Gastroesophageal sphincter (tissue), 4 donors: ENCODE data around the gene PDCD1. TPM values are rescaled to one million over a fixed set of nuclear protein-coding genes. Genes with fewer than 3 reads are reported as not detected.

Experiments used
- ATAC-seq: fragments of 150-250 bp; one replicate; pipeline ENCODE4 v1.9.1; 2016; ENCODE audit warnings: mild to moderate bottlenecking, moderate library complexity
- H3K27ac ChIP-seq, 4 donors: fragments of 200-600 bp; sonication (generic) in 3 of 4; 1 replicate in 3 of 4; 2 replicates in 1 of 4; pipeline ENCODE4 v1.5.1; 2016 to 2019
- H3K27me3 ChIP-seq: fragments of 200-600 bp; sonication (generic); one replicate; pipeline ENCODE4 v1.5.1; 2019
- H3K36me3 ChIP-seq, 2 donors: fragments of 200-600 bp; sonication (generic); one replicate each; pipeline ENCODE4 v1.5.1; 2019; ENCODE audit warnings: control low read depth in 1 of 2
- H3K4me1 ChIP-seq, 3 donors: fragments of 200-600 bp; sonication (generic); 1 replicate in 2 of 3; 2 replicates in 1 of 3; pipeline ENCODE4 v1.5.1; 2016 to 2019; ENCODE audit warnings: control low read depth in 2 of 3
- H3K4me3 ChIP-seq, 2 donors: fragments of 200-600 bp; sonication (generic); one replicate each; pipeline ENCODE4 v1.5.1; 2019; ENCODE audit warnings: mild to moderate bottlenecking in 1 of 2, moderate library complexity in 1 of 2
- H3K9me3 ChIP-seq, 3 donors: fragments of 200-600 bp; sonication (generic); one replicate each; pipeline ENCODE4 v1.5.1; 2017 to 2019; ENCODE audit warnings: control low read depth in 2 of 3
- CTCF ChIP-seq, 4 experiments: fragments of 200-600 bp in 2 of 4; fragments of 450-650 bp in 2 of 4; sonication (generic) in 1 of 4; IDR thresholded peaks; one replicate each; pipeline ENCODE4 v1.5.1; 2017 to 2019; ENCODE audit warnings: antibody characterized with exemption in 4 of 4, mild to moderate bottlenecking in 2 of 4, moderate library complexity in 2 of 4
- EP300 ChIP-seq: sonication (generic); formaldehyde crosslinking; IDR thresholded peaks from one replicate; pipeline ENCODE4 v1.6.1; 2017; ENCODE audit warnings: antibody characterized with exemption, mild to moderate bottlenecking
- POLR2A ChIP-seq, 2 donors: fragments of 450-650 bp; IDR thresholded peaks; one replicate each; pipeline ENCODE4 v1.6.1; 2017; ENCODE audit warnings: antibody characterized with exemption in 2 of 2, mild to moderate bottlenecking in 2 of 2, moderate library complexity in 1 of 2
- POLR2AphosphoS5 ChIP-seq: sonication (generic); formaldehyde crosslinking; IDR thresholded peaks from one replicate; pipeline ENCODE4 v1.6.1; 2017; ENCODE audit warnings: antibody characterized with exemption
- WGBS, 2 donors: methylation state at CpG; one replicate each; pipeline ENCODE4 v1.1.5; 2018; ENCODE audit warnings: low coverage in 1 of 2; 5-methylcytosine and 5-hydroxymethylcytosine counted together
- total RNA-seq, 4 donors: library from RNA; depleted of rRNA; stranded (reverse); fragments of >200 nt; gene quantifications; one replicate each; pipeline ENCODE4 v1.1.0, GENCODE V29; 2016

Gene PDCD1
- total RNA-seq, 4 donors from 2014 or later = 0.19 to 0.54 TPM; not detected in 2

- Histone ChIP-seq H3K36me3 (no peaks in the 10 kb centered on the region), H3K27ac (peak overlapping the region in 2 of 4 donors; percentile 76 to 79), H3K9me3 (no peaks in the 10 kb centered on the region), H3K4me3 (peak overlapping the region in 1 of 2 donors; percentile 49), H3K4me1 (peaks cover 0 to 31% (median 15%) of the 10 kb centered on the region in 3 donors), H3K27me3 (no peaks in the 10 kb centered on the region)
- TF ChIP-seq EP300 (no peak), CTCF (IDR thresholded peaks at IDR 0.05) (no peak), POLR2AphosphoS5 (no peak), POLR2A (IDR thresholded peaks at IDR 0.05) (no peak)
- WGBS, 2 donors = 85 to 96% methylated on average over 6 to 7 of the region's 37 CpGs
- ATAC-seq = no peak
Measured at GRCh38 chr2:241844831-241845578, 13.7 kb downstream of the PDCD1 start.

- 9 to 28% methylated on average over 12 to 17 of the region's 65 CpGs for WGBS, 2 donors
- H3K9me3 ChIP-seq = no peaks in the 10 kb centered on the region
- TF ChIP-seq POLR2A (IDR thresholded peaks at IDR 0.05) (peak in 1 of 2 donors; percentile 38), CTCF (IDR thresholded peaks at IDR 0.05) (peak in 3 of 4 experiments; percentile 26 to 49 (median 32)), EP300 (no peak), POLR2AphosphoS5 (peak; percentile 76)
- H3K4me3 ChIP-seq = peak overlapping the region; percentile 24 to 49
- no peaks in the 10 kb centered on the region for H3K36me3 ChIP-seq
- peaks cover 0 to 31% (median 15%) of the 10 kb centered on the region in 3 donors for H3K4me1 ChIP-seq
- peak overlapping the region in 3 of 4 donors; percentile 76 to 85 (median 79) for H3K27ac ChIP-seq
- peak; percentile 92 for ATAC-seq
- no peaks in the 10 kb centered on the region for H3K27me3 ChIP-seq
Measured at GRCh38 chr2:241844066-241844728, 14.5 kb downstream of the PDCD1 start.

- no peaks in the 10 kb centered on the region for H3K27me3 ChIP-seq
- H3K9me3 ChIP-seq = no peaks in the 10 kb centered on the region
- WGBS, 2 donors = 100% methylated on average over 2 of the region's 52 CpGs; no CpG with 5 or more reads in 1 of the 2 donors
- H3K27ac ChIP-seq = peak overlapping the region in 3 of 4 donors; percentile 76 to 85 (median 79)
- TF ChIP-seq EP300 (no peak), POLR2AphosphoS5 (no peak), POLR2A (IDR thresholded peaks at IDR 0.05) (no peak), CTCF (IDR thresholded peaks at IDR 0.05) (no peak)
- peak; percentile 14 for ATAC-seq
- H3K36me3 ChIP-seq = no peaks in the 10 kb centered on the region
- H3K4me3 ChIP-seq = peak overlapping the region; percentile 24 to 49
- peaks cover 0 to 31% (median 15%) of the 10 kb centered on the region in 3 donors for H3K4me1 ChIP-seq
Measured at GRCh38 chr2:241843321-241844065, 15.2 kb downstream of the PDCD1 start.

- H3K27ac ChIP-seq = peak overlapping the region in 3 of 4 donors; percentile 76 to 85 (median 79)
- H3K36me3 ChIP-seq = no peaks in the 10 kb centered on the region
- H3K4me1 ChIP-seq = peaks cover 0 to 31% (median 15%) of the 10 kb centered on the region in 3 donors
- peak overlapping the region in 1 of 2 donors; percentile 49 for H3K4me3 ChIP-seq
- no peaks in the 10 kb centered on the region for H3K27me3 ChIP-seq
- 67 to 68% methylated on average over 11 to 12 of the region's 29 CpGs for WGBS, 2 donors
- peak; percentile 55 for ATAC-seq
- no peaks in the 10 kb centered on the region for H3K9me3 ChIP-seq
- TF ChIP-seq EP300 = no peak
- no peak for TF ChIP-seq CTCF (IDR thresholded peaks at IDR 0.05)
- TF ChIP-seq POLR2A (IDR thresholded peaks at IDR 0.05) = peak in 1 of 2 donors; percentile 23
- peak; percentile 28 for TF ChIP-seq POLR2AphosphoS5
Measured at GRCh38 chr2:241842620-241843211, 16.0 kb downstream of the PDCD1 start.
